Ovary (tissue), 3 donors: Measurements from ENCODE around the gene PSMG1.

Source experiments
- CTCF ChIP-seq, 3 donors: fragments of 450-650 bp in 2 of 3; fragments of 200-600 bp in 1 of 3; IDR thresholded peaks; one replicate each; pipeline versions ENCODE4 v1.5.1 to v1.8.0; 2016 to 2022; ENCODE audit warnings: antibody characterized with exemption in 3 of 3, mild to moderate bottlenecking in 1 of 3
- EP300 ChIP-seq: sonication (generic); formaldehyde crosslinking; IDR thresholded peaks from one replicate; pipeline ENCODE4 v1.6.1; 2017; ENCODE audit warnings: antibody characterized with exemption
- POLR2A ChIP-seq: fragments of 450-650 bp; IDR thresholded peaks from one replicate; pipeline ENCODE4 v1.6.1; 2017; ENCODE audit warnings: antibody characterized with exemption, mild to moderate bottlenecking, moderate library complexity
- donor health status: DM: no; HTN: no; CAD: no.

DNA sequence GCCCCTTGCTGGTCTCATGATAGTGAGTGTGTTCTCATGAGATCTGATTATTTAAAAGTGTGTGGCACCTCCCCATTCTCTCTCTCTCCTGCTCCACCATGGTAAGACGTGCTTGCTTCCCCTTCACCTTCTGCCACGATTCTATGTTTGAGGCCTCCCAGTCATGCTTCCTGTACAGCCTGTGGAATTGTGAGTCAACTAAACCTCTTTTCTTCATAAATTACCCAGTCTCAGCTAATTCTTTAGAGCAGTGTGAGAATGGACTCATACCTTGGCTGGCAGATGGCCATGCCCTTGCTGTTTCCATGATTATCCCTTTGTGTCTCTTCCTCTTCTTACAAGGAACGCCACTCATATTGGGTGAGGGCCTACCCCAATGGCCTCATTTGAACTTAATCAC is 40.3 kb downstream of the PSMG1 start:
- TF ChIP-seq CTCF (IDR thresholded peaks at IDR 0.05) (no peak), POLR2A (no peak), EP300 (no peak)
